ENCODE results near the gene KRT13.
A peak's percentile ranks its signal among the peaks of the same experiment; 100 is the strongest.

- TF ChIP-seq EZH2 (IDR thresholded peaks at IDR 0.05; ENCODE audit: low read length) (no peak), CTCF (optimal IDR thresholded peaks at IDR 0.05 in 1 of 3, IDR thresholded peaks at IDR 0.05 in 1 of 3, conservative IDR thresholded peaks at IDR 0.05 in 1 of 3; ENCODE audit: extremely low read depth in 1 of 3, insufficient read depth in 2 of 3, low read length in 3 of 3) (peak in 1 of 3 experiments; percentile 14)
Measured at GRCh38 chr17:41510251-41511065, 5.0 kb upstream of the KRT13 start.
